HCT116 (cell line): ENCODE data around the gene HDAC2.

ENCODE experiments used
- CBX3 ChIP-seq: IDR thresholded peaks from 2 replicates; pipeline ENCODE4 v1.6.1; 2012; ENCODE audit warnings: low read depth
- CEBPB ChIP-seq: IDR thresholded peaks from 2 replicates; pipeline ENCODE4 v1.6.1; 2012; ENCODE audit warnings: low read depth
- EZH2 ChIP-seq: fragments of 200-600 bp; sonication (generic); IDR thresholded peaks from 2 replicates; pipeline ENCODE4 v1.6.1; 2017; ENCODE audit warnings: antibody characterized with exemption, mixed run types
- JUND ChIP-seq: IDR thresholded peaks from 2 replicates; pipeline ENCODE4 v1.6.1; 2012
- MAX ChIP-seq: IDR thresholded peaks from 2 replicates; pipeline ENCODE4 v1.6.1; 2012
- POLR2A ChIP-seq: IDR thresholded peaks from 2 replicates; pipeline ENCODE4 v1.7.0; 2011; ENCODE audit warnings: borderline replicate concordance; ENCODE audit not compliant: insufficient read depth, insufficient read length; ENCODE audit errors: extremely low read depth
- POLR2AphosphoS5 ChIP-seq: IDR thresholded peaks from 2 replicates; pipeline ENCODE4 v1.6.1; 2011; ENCODE audit warnings: mild to moderate bottlenecking, low read depth, low read length, moderate library complexity
- TCF7L2 ChIP-seq: IDR thresholded peaks from 2 replicates; pipeline ENCODE4 v1.7.0; 2011; ENCODE audit warnings: borderline replicate concordance, inconsistent platforms; ENCODE audit not compliant: insufficient read depth, insufficient read length; ENCODE audit errors: extremely low read depth
- YY1 ChIP-seq: IDR thresholded peaks from 2 replicates; pipeline ENCODE4 v1.6.1; 2011; ENCODE audit warnings: low read length, low read depth, moderate library complexity, mild to moderate bottlenecking; ENCODE audit not compliant: insufficient replicate concordance; ENCODE audit errors: extremely low read depth
- ZNF274 ChIP-seq: fragments of 200-500 bp; sonication (Bioruptor generic); IDR thresholded peaks from 2 replicates; pipeline ENCODE4 v1.6.1; 2014; ENCODE audit warnings: mild to moderate bottlenecking, low read depth, low read length, inconsistent platforms
- TF ChIP-seq, protein P1 (sequence below), 3 experiments: fragments of 200-600 bp in 1 of 3; sonication (generic) in 1 of 3; IDR thresholded peaks in 2 of 3; conservative IDR thresholded peaks in 1 of 3; 2 replicates each; pipeline ENCODE4 v1.5.1; 2012 to 2017; ENCODE audit warnings: low read depth in 2 of 3, low read length in 2 of 3, antibody characterized with exemption in 1 of 3, borderline replicate concordance in 1 of 3, control low read depth in 1 of 3, mild to moderate bottlenecking in 1 of 3, mixed read lengths in 1 of 3, mixed run types in 1 of 3, moderate library complexity in 1 of 3; ENCODE audit not compliant: insufficient read depth in 1 of 3
- TF ChIP-seq, protein P2 (sequence below): IDR thresholded peaks from 2 replicates; pipeline ENCODE4 v1.6.1; 2011; ENCODE audit warnings: mild to moderate bottlenecking, low read length, moderate library complexity; ENCODE audit not compliant: insufficient replicate concordance; ENCODE audit errors: extremely low read depth

DNA sequence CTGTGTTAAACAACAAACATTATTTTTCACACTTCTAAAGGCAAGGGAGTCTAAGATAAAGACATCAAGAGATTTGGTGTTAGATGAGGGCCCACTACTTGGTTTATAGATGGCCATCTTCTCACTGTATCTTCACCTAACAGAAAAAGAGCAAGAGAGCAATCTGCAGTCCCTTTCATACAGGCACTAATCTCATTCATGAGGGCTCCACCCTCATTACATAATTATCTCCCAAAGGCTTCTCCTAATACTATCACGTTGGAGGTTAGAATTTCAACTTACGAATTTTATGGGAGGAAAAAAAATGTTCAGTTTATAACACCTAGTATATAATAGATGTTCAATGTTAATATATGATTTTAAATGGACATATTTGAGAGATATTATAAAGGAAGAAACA, 45.6 kb downstream of the HDAC2 start:
- TF ChIP-seq, protein P1, sequence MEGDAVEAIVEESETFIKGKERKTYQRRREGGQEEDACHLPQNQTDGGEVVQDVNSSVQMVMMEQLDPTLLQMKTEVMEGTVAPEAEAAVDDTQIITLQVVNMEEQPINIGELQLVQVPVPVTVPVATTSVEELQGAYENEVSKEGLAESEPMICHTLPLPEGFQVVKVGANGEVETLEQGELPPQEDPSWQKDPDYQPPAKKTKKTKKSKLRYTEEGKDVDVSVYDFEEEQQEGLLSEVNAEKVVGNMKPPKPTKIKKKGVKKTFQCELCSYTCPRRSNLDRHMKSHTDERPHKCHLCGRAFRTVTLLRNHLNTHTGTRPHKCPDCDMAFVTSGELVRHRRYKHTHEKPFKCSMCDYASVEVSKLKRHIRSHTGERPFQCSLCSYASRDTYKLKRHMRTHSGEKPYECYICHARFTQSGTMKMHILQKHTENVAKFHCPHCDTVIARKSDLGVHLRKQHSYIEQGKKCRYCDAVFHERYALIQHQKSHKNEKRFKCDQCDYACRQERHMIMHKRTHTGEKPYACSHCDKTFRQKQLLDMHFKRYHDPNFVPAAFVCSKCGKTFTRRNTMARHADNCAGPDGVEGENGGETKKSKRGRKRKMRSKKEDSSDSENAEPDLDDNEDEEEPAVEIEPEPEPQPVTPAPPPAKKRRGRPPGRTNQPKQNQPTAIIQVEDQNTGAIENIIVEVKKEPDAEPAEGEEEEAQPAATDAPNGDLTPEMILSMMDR (IDR thresholded peaks at IDR 0.05 in 2 of 3, conservative IDR thresholded peaks at IDR 0.05 in 1 of 3; ENCODE audit: borderline replicate concordance in 1 of 3, insufficient read depth in 1 of 3, low read depth in 2 of 3, low read length in 2 of 3): no peak
- TF ChIP-seq CBX3: no peak
- no peak for TF ChIP-seq JUND
- TF ChIP-seq EZH2: no peak
- TF ChIP-seq MAX: no peak
- no peak for TF ChIP-seq POLR2AphosphoS5
- no peak for TF ChIP-seq ZNF274
- TF ChIP-seq TCF7L2: no peak
- no peak for TF ChIP-seq YY1
- TF ChIP-seq CEBPB: no peak
- TF ChIP-seq POLR2A: no peak
- TF ChIP-seq, protein P2, sequence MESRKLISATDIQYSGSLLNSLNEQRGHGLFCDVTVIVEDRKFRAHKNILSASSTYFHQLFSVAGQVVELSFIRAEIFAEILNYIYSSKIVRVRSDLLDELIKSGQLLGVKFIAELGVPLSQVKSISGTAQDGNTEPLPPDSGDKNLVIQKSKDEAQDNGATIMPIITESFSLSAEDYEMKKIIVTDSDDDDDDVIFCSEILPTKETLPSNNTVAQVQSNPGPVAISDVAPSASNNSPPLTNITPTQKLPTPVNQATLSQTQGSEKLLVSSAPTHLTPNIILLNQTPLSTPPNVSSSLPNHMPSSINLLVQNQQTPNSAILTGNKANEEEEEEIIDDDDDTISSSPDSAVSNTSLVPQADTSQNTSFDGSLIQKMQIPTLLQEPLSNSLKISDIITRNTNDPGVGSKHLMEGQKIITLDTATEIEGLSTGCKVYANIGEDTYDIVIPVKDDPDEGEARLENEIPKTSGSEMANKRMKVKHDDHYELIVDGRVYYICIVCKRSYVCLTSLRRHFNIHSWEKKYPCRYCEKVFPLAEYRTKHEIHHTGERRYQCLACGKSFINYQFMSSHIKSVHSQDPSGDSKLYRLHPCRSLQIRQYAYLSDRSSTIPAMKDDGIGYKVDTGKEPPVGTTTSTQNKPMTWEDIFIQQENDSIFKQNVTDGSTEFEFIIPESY: no peak
